Medulla oblongata (tissue), 1 donor: Measurements from ENCODE around the gene SH2D6.
A peak's percentile ranks its signal among the peaks of the same experiment; 100 is the strongest.
"Not testable (repeated sequence)": the region's sequence is repeated elsewhere in the genome, so short reads cannot be mapped to it uniquely, and the experiment has no call there.

ENCODE experiments used
- DNase-seq: peaks from one replicate; pipeline ENCODE4 v3.0.0-alpha.2; 2015; ENCODE audit errors: extremely low spot score

The SH2D6 gene

DNA sequence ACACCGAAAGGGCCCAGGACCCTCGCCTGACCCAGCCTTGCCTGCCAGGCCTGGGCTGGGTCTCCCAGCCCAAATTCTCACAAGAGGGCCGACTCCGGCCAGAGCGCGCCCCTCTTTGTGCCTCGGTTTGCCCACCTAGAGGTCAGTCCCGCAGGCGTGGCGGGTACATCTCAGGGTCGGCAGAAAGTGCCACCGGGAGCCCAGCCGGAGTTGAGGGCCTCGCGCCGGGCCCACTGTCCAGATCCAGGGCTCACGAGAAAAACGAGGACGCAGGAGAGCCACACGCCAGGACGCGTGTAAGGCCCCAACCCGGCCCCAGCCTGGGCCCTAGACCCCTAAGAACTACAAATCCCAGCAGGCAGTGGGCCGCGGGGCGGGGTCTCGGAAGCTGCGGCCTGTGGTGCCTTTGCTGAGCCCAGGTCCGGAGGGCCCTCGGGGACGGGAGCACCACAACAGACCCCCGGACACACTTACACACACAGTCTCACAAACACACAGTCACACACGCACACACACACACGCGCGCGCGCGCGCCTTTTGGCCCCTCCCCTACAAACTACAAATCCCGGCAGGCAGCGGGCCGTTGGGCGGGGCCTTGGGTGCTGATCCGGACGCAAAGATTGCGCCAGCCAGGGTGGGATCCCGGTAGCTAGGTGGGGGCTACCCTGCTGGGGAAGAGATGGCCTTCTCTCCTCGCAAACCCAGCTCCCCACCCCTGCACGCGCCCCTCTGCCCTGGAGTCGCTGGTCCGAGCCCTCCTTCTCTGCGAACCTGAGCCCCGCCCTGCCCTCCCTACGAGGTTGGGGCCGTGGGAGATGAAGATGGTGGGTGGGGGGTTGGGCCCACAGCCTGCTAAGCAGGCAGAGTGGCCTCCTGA is at the start of gene SH2D6:
Gene SH2D6 (plus strand): TSS at position 583 of the 877 bp plus-strand sequence. CDS start 10,752 bp downstream, outside the sequence.
- peak; percentile 87 for DNase-seq

DNA sequence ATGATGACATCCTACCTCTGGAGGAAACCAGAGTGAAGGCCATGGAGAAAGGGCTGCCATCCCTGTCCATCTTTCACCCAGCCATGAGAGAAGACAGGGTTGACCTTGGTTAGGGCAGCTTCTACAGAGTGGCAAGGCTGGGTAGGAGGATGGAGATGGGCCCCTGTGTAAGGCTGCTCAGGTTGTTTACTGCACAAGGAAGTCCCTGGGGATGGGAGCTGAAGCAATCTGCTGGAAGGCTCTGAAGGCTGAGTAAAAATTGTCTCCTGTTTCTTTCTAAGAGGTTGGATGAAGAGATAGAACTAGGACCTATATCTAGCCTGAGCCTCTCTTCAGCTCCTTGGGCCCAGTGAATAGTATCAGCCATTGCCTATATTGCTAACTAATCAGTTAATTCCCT is 49.6 kb upstream of the SH2D6 start:
- DNase-seq: no peak

DNA sequence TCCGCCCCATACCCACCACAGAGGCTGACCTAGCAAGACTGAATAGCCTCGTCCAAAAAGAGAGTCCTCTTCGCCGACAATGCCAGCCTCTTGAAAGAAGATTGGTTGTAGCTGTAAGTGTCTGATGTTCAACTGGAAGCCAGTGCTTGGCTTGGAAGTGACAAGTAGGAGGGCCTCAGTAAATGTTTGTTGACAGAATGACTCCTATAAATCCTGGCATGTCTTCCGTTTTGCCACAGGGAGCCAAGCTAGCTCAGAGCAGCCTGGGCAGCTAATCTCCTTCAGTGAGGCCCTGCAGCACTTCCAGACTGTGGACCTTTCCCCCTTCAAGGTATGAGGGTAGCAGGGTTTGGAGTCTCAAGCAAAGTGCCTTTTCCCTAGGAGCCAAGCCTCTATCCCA is 49.0 kb upstream of the SH2D6 start:
- DNase-seq: no peak

- no peak for DNase-seq
These were observed 47.5 kb upstream of the SH2D6 start for GRCh38 chr2:85371045-85371444.

- DNase-seq: no peak
These were observed 42.0 kb upstream of the SH2D6 start for GRCh38 chr2:85376291-85377065.

DNA sequence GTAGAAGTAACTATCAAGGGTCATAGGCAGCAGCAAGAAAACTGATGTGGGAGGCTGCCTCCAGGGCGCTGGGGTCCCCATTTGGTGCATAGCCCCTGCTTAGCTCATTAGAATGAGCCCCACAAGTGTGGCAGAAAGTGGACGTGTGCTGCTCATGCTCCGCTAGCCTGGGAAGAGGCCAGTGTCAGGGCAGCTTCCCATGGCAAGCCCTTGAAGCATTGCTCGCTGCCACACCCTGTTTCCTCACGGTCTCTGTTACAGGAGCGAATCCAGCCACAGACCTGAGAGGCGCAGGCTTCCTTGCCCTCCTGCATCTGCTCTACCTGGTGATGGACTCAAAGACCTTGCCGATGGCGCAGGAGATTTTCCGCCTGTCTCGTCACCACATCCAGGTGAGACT is 41.4 kb upstream of the SH2D6 start:
- no peak for DNase-seq

GRCh38 chr2:85378257-85378656 is 40.3 kb upstream of the SH2D6 start:
- DNase-seq: no peak

DNA sequence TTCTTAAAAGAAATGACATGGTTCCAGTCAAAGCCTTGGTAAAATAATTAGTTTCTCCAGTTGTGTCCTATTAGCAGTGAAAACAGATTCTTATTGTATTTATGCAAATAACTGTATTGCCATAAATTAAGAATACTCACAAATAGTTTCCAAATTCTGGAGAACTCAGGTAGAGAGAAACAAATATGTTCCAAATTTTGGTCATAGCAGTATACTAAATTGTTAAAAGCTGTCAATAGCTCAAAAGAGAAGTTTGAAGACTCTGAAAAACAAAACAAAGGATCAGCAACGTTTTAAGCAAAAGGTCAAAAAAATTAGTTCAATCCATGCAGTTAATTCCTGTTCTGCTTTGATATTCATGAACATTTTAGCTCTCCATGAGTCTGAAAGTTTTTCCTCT is 38.5 kb upstream of the SH2D6 start:
- DNase-seq: no peak

DNA sequence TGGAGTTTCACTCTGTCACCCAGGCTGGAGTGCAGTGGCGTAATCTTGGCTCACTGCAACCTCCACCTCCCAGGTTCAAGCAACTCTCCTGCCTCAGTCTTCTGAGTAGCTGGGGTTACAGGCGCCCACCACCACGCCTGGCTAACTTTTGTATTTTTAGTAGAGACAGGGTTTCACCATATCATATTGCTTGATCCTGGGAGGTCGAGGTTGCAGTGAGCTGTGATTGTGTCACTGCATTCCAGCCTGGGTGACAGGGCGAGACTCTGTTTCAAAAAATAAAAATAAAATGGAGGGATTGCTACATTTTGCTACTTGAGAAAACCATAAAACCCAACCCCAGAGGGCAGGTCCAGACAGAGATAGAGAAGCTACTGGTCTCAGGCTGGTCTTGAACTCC is 35.4 kb upstream of the SH2D6 start:
- DNase-seq: not testable (repeated sequence)

DNA sequence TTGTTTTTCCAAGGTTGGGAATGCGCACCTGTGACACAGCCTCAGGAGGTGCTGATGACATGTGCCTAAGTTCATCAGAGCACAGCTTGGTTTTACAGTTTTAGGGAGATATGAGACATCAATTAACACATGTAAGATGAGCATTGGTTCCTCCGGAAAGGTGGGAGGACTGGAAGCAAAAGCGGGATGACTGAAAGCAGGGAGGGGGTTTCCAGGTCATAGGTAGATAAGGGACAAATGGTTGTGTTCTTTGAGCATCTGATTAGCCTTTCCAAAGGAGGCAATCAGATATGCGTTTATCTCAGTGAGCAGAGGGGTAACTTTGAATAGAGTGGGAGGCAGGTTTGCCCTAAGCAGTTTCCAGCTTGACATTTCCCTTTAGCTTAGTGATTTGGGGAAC is 34.7 kb upstream of the SH2D6 start:
- DNase-seq: no peak

DNA sequence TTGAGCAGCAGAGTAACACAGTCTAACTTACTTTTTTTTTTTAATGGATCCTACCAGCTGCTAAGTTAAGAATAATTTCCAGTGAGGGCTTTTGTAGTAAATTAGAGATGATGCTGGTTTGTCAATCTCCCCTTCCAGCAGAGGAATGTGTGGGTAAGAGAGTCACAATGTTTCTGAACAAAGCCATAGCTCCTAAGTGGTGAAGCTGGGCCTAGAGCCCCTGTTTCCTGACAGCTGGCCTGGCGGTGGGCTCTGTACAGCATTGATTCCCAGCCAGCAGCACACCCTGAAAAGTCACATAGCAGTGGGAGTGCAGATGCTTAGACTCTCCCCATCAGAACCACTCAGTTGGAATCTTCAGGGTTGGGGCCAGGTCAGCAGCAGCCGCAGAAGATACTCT is 32.8 kb upstream of the SH2D6 start:
- no peak for DNase-seq

GRCh38 chr2:85387754-85388153 is 30.8 kb upstream of the SH2D6 start:
- no peak for DNase-seq

DNA sequence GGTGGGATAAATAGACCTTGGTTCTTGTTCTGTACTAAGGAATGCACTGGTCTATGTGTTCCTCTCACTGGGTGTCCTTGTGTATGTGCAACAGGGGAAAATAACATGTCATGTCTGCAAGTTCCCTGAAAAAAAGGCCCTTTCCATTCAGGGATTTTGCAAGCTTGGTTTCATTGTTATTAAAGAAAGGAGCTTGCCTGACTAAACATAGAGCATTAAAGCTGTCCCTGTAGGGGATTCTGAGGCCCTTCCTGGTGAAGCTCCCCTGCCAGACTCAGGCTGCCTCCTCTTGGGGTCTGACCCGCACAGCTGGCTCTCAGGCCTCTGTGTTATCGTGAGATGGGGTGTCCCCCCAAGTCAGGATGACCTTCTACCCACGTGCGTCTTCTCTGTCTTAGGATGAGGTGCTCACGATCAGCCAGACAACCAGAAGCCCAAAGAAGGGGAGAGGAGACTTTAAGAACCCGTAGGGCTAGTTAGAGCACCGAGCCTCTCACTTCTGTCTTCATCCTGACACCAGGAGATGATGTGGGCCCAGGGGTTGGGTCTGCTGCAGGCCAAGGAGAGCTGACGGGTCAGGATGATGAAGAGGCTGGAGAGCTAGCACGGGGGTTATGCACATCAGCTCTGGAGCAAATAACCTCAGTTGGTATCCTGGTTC is 29.5 kb upstream of the SH2D6 start:
- no peak for DNase-seq

DNA sequence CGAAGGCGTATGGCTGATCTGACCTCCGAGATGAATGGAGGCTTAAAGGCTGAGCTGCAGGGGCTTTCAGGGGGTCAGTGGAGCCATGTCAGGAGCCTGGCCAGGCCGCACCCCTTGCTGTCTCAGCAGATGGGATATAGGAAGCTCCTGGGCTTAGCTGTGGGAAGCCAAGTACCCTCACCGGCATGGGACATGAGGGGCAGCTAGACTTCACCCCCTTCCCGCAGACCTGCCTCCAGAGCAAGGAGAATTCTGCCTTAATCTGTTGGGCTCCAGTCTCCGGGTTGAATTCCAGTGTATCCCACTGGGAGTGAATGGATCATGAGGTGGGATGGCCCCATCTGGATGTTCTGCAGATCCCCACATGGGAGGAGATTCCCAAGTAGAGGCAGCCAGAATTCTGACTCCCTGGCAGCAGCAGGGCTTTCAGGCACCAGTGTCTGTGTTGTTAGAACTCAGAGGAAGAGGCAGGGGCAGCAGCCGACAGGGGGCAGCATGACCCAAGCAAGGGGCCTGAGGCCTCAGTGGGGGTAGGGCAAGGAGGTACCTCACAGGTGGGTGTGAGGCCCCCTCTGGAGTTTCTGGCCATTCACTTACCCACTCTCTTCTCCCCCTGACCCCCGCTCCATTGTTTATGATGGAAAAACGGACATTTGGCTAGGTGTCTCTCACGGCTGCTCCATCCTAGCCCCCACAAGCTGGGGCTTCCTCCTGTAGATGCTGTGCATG is 27.4 kb upstream of the SH2D6 start:
- peak; percentile 69 for DNase-seq

DNA sequence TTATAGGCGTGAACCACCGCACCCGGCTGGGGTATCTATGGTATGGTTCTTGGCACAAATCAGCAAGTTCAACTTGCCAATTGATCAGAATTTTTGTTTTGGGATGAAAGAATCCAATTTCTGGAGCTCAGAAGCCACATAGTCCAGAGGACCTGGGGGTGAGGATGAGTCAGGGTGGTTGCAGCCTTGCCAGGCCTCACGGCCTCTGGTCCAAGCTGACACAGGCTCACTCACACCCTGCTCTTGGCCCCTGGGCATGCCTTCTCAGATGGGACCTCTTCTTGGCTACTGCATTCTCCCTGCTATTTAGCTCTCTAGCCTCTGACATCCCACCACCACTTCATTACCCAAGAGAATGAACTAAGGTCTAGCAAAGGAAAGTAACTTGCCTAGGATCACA is 24.7 kb upstream of the SH2D6 start:
- DNase-seq: no peak

- DNase-seq: peak; percentile 91
These were observed 24.2 kb upstream of the SH2D6 start for GRCh38 chr2:85394261-85394681.

DNA sequence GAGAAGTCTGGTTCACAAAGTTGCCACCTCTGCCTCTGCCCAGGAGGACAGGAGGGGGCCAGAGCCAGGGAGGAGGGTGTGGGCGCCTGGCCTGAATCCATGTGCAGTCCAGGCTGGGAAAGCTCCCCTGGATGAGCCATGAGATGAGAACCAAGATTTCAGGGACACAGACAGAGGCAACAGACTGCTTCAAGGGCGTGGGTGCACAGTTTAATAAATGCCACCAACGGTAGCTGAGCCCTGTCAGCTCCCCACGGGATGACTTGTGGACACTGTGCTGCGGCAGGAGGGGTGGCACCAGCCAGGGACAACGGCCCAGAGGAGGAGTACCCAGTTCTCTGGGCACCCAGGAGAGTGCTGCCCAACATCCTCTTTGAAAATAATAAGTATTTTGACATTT is 23.5 kb upstream of the SH2D6 start:
- DNase-seq: no peak

DNA sequence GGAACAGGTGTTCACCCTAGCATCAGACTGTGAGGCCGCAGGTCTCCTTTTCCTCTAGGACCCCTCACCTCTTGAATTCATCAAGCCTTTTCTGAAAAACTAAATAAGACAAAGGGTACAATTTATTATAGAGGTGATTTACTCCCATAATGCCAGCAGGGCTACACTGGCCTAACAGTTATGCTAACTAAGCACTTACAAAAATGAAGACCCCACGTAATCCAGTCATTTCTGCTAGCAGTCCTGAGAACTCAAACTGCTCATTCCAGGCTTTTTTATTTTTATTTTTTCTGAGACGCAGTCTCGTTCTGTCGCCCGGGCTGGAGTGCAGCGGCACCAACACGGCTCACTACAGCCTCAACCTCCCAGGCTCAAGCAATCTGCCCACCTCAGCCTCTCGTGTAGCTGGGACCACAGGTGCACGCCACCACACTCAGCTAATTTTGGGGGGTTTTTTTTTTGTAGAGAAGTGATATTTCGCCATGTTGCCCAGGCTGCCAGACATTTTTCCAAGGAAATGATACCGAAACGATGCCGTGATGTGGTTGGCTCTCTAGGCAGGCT is 22.5 kb upstream of the SH2D6 start:
- DNase-seq: no peak

GRCh38 chr2:85396531-85397470 is 21.7 kb upstream of the SH2D6 start:
- DNase-seq: no peak

DNA sequence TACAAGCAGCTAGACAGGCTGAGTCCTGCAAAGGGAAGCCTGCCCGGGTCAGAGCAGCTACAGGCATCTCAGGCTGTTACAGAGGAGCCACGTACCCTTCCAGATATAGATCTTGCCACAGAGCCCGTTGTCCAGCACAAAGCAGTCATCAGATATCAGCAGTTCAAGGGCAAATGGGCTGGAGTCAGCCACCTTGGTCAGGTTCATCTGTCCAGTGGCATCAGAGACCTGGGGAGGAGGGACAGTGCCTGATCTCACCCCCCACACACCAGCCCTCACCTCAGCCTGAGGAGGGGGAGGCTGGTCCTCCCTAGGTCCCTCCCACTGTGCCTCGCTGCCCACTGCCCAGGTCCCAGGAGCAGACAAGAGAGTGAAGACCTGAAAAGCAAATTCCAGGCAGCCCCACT is 20.6 kb upstream of the SH2D6 start:
- no peak for DNase-seq
